Vagina (tissue), 2 donors: ENCODE results near the gene IL36A. TPM values are rescaled to one million over a fixed set of nuclear protein-coding genes. Genes with fewer than 3 reads are reported as not detected.

Experiments
- DNase-seq, 2 donors: peaks; one replicate each; pipeline ENCODE4 v3.0.0-alpha.2; 2017; ENCODE audit errors: extremely low spot score in 2 of 2
- H3K27ac ChIP-seq: fragments of 200-600 bp; sonication (generic); one replicate; pipeline ENCODE4 v1.5.1; 2019
- H3K27me3 ChIP-seq: fragments of 200-600 bp; sonication (generic); one replicate; pipeline ENCODE4 v1.5.1; 2019
- H3K36me3 ChIP-seq, 2 donors: fragments of 200-600 bp; sonication (generic); one replicate each; pipeline ENCODE4 v1.5.1; 2017 to 2019
- H3K4me1 ChIP-seq: fragments of 200-600 bp; sonication (generic); one replicate; pipeline ENCODE4 v1.5.1; 2019
- H3K4me3 ChIP-seq, 2 donors: fragments of 200-600 bp; sonication (generic); 1 replicate in 1 of 2; 2 replicates in 1 of 2; pipeline ENCODE4 v1.5.1; 2016 to 2019
- H3K9me3 ChIP-seq: fragments of 200-600 bp; sonication (generic); one replicate; pipeline ENCODE4 v1.5.1; 2019
- POLR2A ChIP-seq, 2 donors: fragments of 450-650 bp; IDR thresholded peaks; one replicate each; pipeline ENCODE4 v1.6.1; 2017; ENCODE audit warnings: antibody characterized with exemption in 2 of 2, mild to moderate bottlenecking in 2 of 2, moderate library complexity in 2 of 2
- POLR2AphosphoS5 ChIP-seq, 2 donors: sonication (generic); formaldehyde crosslinking; IDR thresholded peaks; one replicate each; pipeline ENCODE4 v1.9.0; 2017; ENCODE audit warnings: antibody characterized with exemption in 2 of 2, mild to moderate bottlenecking in 2 of 2, low read depth in 1 of 2; ENCODE audit not compliant: insufficient read depth in 1 of 2
- intact Hi-C: fragments of 100-400 bp; cut with DNase I; formaldehyde crosslinking; loops from one replicate; pipeline ENCODE4 v1.15.1; 2023
- total RNA-seq: library from RNA; depleted of rRNA; stranded (reverse); fragments of >200 nt; gene quantifications from one replicate; pipeline ENCODE4 v1.2.3, GENCODE V29; 2016
- TF ChIP-seq, protein P1 (sequence below), 3 experiments: fragments of 450-650 bp in 2 of 3; fragments of 200-600 bp in 1 of 3; sonication (generic) in 1 of 3; IDR thresholded peaks; one replicate each; pipeline ENCODE4 v1.5.1; 2017 to 2019; ENCODE audit warnings: antibody characterized with exemption in 3 of 3, mild to moderate bottlenecking in 2 of 3, moderate library complexity in 2 of 3

Gene IL36A
- total RNA-seq, 1 donor from 2014 or later = 2.7 TPM

GRCh38 chr2:113038291-113038690 lies 33.0 kb downstream of the IL36A start:
- H3K27me3 ChIP-seq = no peaks in the 10 kb centered on the region
- intact Hi-C loops = no loop called here

GRCh38 chr2:113039158-113039557 lies 33.9 kb downstream of the IL36A start:
- intact Hi-C loops = no loop called here

More at GRCh38 chr2:113038291-113038690, 33.0 kb downstream of the IL36A start:
- Histone ChIP-seq H3K4me3 (no peak overlapping the region), H3K36me3 (no peaks in the 10 kb centered on the region), H3K27ac (no peak overlapping the region), H3K4me1 (no peaks in the 10 kb centered on the region), H3K9me3 (no peaks in the 10 kb centered on the region)
- DNase-seq = no peak
- TF ChIP-seq POLR2AphosphoS5 (IDR thresholded peaks at IDR 0.05; ENCODE audit: insufficient read depth in 1 of 2, low read depth in 1 of 2) (no peak), POLR2A (IDR thresholded peaks at IDR 0.05) (no peak)
- TF ChIP-seq, protein P1, sequence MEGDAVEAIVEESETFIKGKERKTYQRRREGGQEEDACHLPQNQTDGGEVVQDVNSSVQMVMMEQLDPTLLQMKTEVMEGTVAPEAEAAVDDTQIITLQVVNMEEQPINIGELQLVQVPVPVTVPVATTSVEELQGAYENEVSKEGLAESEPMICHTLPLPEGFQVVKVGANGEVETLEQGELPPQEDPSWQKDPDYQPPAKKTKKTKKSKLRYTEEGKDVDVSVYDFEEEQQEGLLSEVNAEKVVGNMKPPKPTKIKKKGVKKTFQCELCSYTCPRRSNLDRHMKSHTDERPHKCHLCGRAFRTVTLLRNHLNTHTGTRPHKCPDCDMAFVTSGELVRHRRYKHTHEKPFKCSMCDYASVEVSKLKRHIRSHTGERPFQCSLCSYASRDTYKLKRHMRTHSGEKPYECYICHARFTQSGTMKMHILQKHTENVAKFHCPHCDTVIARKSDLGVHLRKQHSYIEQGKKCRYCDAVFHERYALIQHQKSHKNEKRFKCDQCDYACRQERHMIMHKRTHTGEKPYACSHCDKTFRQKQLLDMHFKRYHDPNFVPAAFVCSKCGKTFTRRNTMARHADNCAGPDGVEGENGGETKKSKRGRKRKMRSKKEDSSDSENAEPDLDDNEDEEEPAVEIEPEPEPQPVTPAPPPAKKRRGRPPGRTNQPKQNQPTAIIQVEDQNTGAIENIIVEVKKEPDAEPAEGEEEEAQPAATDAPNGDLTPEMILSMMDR (IDR thresholded peaks at IDR 0.05) = no peak

DNA sequence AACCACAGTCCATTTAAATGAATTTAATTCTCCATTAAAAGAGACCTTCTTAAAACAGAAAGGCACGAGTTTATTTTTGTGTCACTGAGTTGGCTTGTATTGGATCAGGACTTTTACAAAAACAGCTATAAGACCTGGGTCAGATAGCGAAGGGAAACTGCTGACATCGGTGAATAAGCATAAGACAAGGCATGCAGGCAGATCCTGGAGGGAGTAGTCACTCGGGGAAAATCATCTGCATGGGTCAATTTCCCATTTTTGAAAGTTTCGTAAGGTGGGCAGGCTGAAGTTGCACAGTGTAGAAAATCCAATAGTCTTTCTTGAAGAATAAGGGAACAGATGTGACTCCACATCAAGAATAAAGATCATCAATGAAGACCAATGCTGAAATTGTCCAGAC lies 34.5 kb downstream of the IL36A start:
- Histone ChIP-seq H3K36me3 (no peaks in the 10 kb centered on the region), H3K27ac (no peak overlapping the region), H3K27me3 (no peaks in the 10 kb centered on the region), H3K4me3 (no peak overlapping the region), H3K9me3 (no peaks in the 10 kb centered on the region), H3K4me1 (no peaks in the 10 kb centered on the region)
- peak in 1 of 2 donors; percentile 32 for DNase-seq
- TF ChIP-seq, protein P1 (IDR thresholded peaks at IDR 0.05) = no peak
- TF ChIP-seq POLR2A (IDR thresholded peaks at IDR 0.05) = no peak
- no peak for TF ChIP-seq POLR2AphosphoS5 (IDR thresholded peaks at IDR 0.05; ENCODE audit: insufficient read depth in 1 of 2, low read depth in 1 of 2)
- intact Hi-C loops = no loop called here

More at GRCh38 chr2:113039158-113039557, 33.9 kb downstream of the IL36A start:
- H3K27me3 ChIP-seq = no peaks in the 10 kb centered on the region
- H3K36me3 ChIP-seq = no peaks in the 10 kb centered on the region
- DNase-seq = peak in 1 of 2 donors; percentile 20
- H3K4me3 ChIP-seq = no peak overlapping the region
- no peaks in the 10 kb centered on the region for H3K9me3 ChIP-seq
- H3K27ac ChIP-seq = no peak overlapping the region
- TF ChIP-seq POLR2A (IDR thresholded peaks at IDR 0.05) (no peak), POLR2AphosphoS5 (IDR thresholded peaks at IDR 0.05; ENCODE audit: insufficient read depth in 1 of 2, low read depth in 1 of 2) (no peak)
- TF ChIP-seq, protein P1 (IDR thresholded peaks at IDR 0.05) = no peak
- H3K4me1 ChIP-seq = no peaks in the 10 kb centered on the region

- intact Hi-C loops = no loop called here
- no peak overlapping the region for H3K4me3 ChIP-seq
- no peaks in the 10 kb centered on the region for H3K4me1 ChIP-seq
These were observed 36.6 kb downstream of the IL36A start for GRCh38 chr2:113041871-113042270.

DNA sequence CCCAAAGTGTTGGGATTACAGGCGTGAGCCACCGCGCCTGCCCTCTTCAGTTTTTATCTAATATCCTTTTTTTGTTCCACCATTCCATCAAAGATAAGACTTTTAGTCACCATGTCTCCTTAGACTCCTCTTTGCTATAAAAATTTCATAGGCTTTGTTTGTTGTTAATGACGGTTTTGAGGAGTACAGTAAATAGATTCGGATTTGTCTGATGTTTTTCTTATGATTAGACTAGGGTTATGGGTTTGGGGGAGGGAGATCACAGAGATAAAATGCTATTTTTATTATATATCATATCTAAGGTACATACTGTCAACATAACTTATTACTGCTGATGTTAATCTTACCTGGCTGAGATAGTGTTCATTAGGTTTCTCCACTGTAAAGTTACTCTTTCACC lies 41.2 kb downstream of the IL36A start:
- Histone ChIP-seq H3K36me3 (no peaks in the 10 kb centered on the region), H3K9me3 (no peaks in the 10 kb centered on the region), H3K4me3 (no peak overlapping the region), H3K27ac (no peak overlapping the region), H3K27me3 (no peaks in the 10 kb centered on the region), H3K4me1 (no peaks in the 10 kb centered on the region)
- no peak for DNase-seq
- TF ChIP-seq, protein P1 (IDR thresholded peaks at IDR 0.05) = no peak
- TF ChIP-seq POLR2AphosphoS5 (IDR thresholded peaks at IDR 0.05; ENCODE audit: insufficient read depth in 1 of 2, low read depth in 1 of 2) (no peak), POLR2A (IDR thresholded peaks at IDR 0.05) (no peak)
- intact Hi-C loops = no loop called here

More at GRCh38 chr2:113041871-113042270, 36.6 kb downstream of the IL36A start:
- Histone ChIP-seq H3K36me3 (no peaks in the 10 kb centered on the region), H3K9me3 (no peaks in the 10 kb centered on the region), H3K27ac (no peak overlapping the region), H3K27me3 (no peaks in the 10 kb centered on the region)
- no peak for TF ChIP-seq POLR2AphosphoS5 (IDR thresholded peaks at IDR 0.05; ENCODE audit: insufficient read depth in 1 of 2, low read depth in 1 of 2)
- TF ChIP-seq, protein P1 (IDR thresholded peaks at IDR 0.05) = no peak
- no peak for TF ChIP-seq POLR2A (IDR thresholded peaks at IDR 0.05)
- DNase-seq = peak; percentile 64 to 67
